Large intestine (tissue), 3 donors: ENCODE measurements around the gene REL. TPM values are rescaled to one million over a fixed set of nuclear protein-coding genes. Genes with fewer than 3 reads are reported as not detected.
"Not testable (repeated sequence)": the region's sequence is repeated elsewhere in the genome, so short reads cannot be mapped to it uniquely, and the experiment has no call there.

Experiments
- DNase-seq, 2 donors: peaks; one replicate each; pipeline versions ENCODE4 v3.0.0 to v3.0.0-alpha.2; 2013
- H3K27ac ChIP-seq: one replicate; pipeline ENCODE4 v1.5.1; 2013; ENCODE audit warnings: low read length
- H3K27me3 ChIP-seq: 2 replicates; pipeline ENCODE4 v1.6.1; 2013; ENCODE audit warnings: low read length; ENCODE audit not compliant: control insufficient read depth, insufficient read depth
- H3K36me3 ChIP-seq: 2 replicates; pipeline ENCODE4 v1.6.1; 2013; ENCODE audit warnings: low read length; ENCODE audit not compliant: control insufficient read depth, insufficient read depth
- H3K4me1 ChIP-seq: one replicate; pipeline ENCODE4 v1.6.1; 2013; ENCODE audit warnings: low read length; ENCODE audit not compliant: control insufficient read depth, insufficient read depth
- H3K4me3 ChIP-seq: one replicate; pipeline ENCODE4 v1.5.1; 2013; ENCODE audit warnings: low read length
- H3K9me3 ChIP-seq: one replicate; pipeline ENCODE4 v1.6.1; 2013; ENCODE audit warnings: mild to moderate bottlenecking, low read depth, low read length, moderate library complexity; ENCODE audit not compliant: control insufficient read depth
- WGBS: methylation state at CpG from one replicate; pipeline ENCODE4 v1.1.5; 2013; ENCODE audit warnings: low lambda C conversion rate; ENCODE audit not compliant: insufficient coverage; 5-methylcytosine and 5-hydroxymethylcytosine counted together
- polyA plus RNA-seq: library from polyadenylated mRNA; unstranded; fragments of 120-200 nt; gene quantifications from one replicate; pipeline ENCODE4 v1.2.1, GENCODE V29; 2013

Gene REL
- polyA plus RNA-seq, 1 donor: 11.2 TPM

DNA sequence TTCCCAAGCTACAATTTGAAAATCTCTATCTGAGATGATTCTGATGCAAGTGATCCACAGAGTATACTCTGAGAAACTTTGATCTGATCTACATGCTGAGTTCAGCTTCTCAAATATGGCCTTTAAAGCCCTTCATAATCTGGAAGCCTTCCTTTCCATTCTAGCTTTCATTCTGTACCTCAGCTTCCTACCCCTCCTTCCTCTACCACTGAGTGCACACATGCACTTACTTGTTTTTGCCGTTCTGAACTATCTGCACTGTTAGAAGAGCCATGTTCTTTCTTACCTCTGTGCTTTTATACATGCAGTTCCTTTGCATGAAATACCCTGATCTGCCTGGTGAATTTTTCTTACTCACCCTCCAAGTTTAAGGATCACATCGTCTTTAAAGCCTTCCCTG lies 25.0 kb downstream of the REL start:
- no peak for DNase-seq
- H3K9me3 ChIP-seq: no peaks in the 10 kb centered on the region
- no peak overlapping the region for H3K27ac ChIP-seq
- H3K4me1 ChIP-seq: no peaks in the 10 kb centered on the region
- H3K36me3 ChIP-seq: peaks cover 30% of the 10 kb centered on the region
- H3K4me3 ChIP-seq: no peak overlapping the region
- no peaks in the 10 kb centered on the region for H3K27me3 ChIP-seq
- WGBS: 86% methylated on average over 1 of the region's 2 CpGs

DNA sequence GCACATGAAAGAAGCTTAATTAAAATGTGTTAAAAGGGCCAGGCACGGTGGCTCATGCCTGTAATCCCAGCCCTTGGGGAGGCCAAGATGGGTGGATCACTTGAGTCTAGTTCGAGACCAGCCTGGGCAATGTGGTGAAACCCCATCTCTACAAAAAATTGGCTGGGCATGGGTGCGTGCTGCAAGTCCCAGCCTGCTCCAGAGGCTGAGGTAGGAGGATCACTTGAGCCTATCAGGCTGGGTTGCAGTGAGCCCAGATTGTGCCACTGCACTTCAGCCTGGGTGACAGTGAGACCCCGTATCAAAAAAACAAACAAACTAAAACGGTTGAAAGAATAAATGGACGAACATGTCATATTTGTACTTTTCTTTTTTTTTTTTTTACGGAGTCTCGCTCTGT lies 26.0 kb downstream of the REL start:
- Histone ChIP-seq H3K4me3 (no peak overlapping the region), H3K4me1 (no peaks in the 10 kb centered on the region), H3K27ac (no peak overlapping the region), H3K27me3 (no peaks in the 10 kb centered on the region), H3K9me3 (no peaks in the 10 kb centered on the region), H3K36me3 (peaks cover 30% of the 10 kb centered on the region)
- WGBS: 83% methylated on average over 1 of the region's 8 CpGs
- DNase-seq: no peak

DNA sequence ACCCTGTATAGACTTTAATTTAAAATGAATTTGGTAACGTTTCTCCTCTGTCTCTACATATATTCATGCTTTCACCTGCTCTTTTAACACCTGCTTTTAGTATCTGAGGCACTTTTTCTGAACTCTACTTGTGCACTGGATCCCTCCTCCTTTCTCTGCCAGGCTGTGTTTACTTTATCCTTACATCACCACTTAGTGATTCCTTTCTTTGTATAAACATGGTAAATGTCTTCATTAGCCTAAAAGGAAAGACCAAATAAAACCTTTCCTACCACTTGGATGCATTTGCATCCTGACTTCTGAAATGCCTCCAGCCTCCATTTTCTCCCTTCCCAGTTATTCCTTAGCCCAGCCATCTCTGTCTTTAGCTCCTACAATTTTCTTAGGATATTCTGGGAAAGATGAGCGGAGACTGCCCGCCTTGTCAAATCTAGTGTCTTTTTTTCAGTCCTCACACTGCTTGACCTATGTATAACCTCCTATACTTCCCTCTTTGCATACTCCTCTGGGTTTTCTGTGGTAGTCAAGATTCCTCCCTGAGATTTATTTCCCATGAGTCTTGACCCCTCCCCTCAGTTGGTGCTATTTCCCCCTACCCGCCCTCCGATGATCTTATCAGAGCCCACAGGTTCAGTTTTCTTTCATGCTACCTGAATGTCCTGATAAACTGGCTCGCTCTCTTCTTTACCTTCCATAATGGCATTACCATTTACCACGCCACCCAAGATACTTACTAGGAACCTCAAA lies 44.8 kb downstream of the REL start:
- H3K9me3 ChIP-seq: no peaks in the 10 kb centered on the region
- no peak for DNase-seq
- 59% methylated on average over 5 of the region's 7 CpGs for WGBS
- peaks cover 28% of the 10 kb centered on the region for H3K36me3 ChIP-seq
- H3K27me3 ChIP-seq: no peaks in the 10 kb centered on the region
- no peaks in the 10 kb centered on the region for H3K4me1 ChIP-seq
- H3K27ac ChIP-seq: no peak overlapping the region
- no peak overlapping the region for H3K4me3 ChIP-seq

DNA sequence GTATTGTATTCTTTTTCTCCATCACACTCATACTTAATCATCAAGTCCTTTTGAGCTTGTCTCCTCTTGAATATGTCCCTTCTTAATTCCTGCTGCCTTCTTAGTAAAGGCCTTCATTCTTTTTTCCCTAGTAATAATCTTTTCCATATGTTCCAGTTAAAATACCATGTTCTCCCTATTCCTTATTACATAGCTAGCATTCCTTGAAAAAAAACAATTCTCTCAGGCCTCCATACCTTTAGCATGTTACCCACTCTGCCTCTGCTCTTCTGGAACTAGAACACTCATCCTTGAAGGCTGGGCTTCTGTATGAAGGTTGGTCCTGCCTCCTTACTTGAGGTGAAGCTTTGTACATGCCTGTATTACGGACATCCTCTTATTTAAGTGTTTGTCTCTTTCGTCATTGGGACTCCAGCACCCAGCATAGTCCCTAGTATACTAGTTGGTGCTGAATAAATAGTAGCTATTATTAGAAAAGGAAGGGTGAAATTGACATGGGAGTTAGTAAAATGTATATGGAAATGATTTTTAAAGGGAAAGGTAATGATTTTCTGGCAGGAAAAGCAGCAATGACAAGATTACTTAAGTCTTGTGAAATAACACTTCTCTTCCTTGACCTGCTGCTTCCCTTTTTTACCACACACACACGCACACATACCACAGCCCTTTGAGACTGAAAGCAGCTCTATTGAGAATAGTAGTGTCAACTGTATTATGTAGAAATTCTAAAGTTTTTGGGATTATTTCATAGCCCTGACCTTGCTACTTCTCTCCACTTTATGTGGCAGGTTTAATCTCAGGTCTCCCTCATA lies 45.6 kb downstream of the REL start:
- no peaks in the 10 kb centered on the region for H3K27me3 ChIP-seq
- no peaks in the 10 kb centered on the region for H3K9me3 ChIP-seq
- H3K27ac ChIP-seq: no peak overlapping the region
- H3K4me1 ChIP-seq: no peaks in the 10 kb centered on the region
- peaks cover 27% of the 10 kb centered on the region for H3K36me3 ChIP-seq
- H3K4me3 ChIP-seq: no peak overlapping the region
- WGBS: 83% methylated on average over 1 of the region's 3 CpGs
- no peak for DNase-seq

DNA sequence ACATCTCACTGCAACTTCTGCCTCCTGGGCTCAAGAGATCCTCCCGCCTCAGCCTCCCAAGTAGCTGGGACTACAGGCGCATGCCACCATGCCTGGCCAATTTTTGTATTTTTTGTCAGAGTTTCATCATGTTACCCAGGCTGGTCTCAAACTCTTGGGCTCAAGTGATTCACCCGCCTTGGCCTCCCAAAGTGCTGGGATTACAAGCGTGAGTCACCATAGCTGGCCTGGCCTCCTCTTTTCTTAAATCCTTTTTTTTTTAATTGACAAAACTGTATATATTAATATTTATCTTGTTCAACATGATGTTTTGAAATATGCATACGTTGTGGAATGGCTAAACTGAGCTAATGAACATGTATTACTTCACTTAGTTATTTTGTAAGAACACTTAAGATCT lies 50.7 kb downstream of the REL start:
- not testable (repeated sequence) for DNase-seq, H3K4me3 ChIP-seq, H3K36me3 ChIP-seq, H3K4me1 ChIP-seq, H3K9me3 ChIP-seq, H3K27me3 ChIP-seq, H3K27ac ChIP-seq
- WGBS: 100% methylated on average over 1 of the region's 5 CpGs

GRCh38 chr2:60932954-60933353 lies 51.6 kb downstream of the REL start:
- H3K27ac ChIP-seq: no peak overlapping the region
- H3K4me1 ChIP-seq: no peaks in the 10 kb centered on the region
- DNase-seq: no peak
- H3K27me3 ChIP-seq: no peaks in the 10 kb centered on the region
- no peaks in the 10 kb centered on the region for H3K9me3 ChIP-seq
- H3K36me3 ChIP-seq: peaks cover 7% of the 10 kb centered on the region
- 80% methylated on average over 1 of the region's 3 CpGs for WGBS
- H3K4me3 ChIP-seq: no peak overlapping the region

GRCh38 chr2:60934165-60934722 lies 52.9 kb downstream of the REL start:
- Histone ChIP-seq H3K9me3 (no peaks in the 10 kb centered on the region), H3K27ac (no peak overlapping the region), H3K4me3 (no peak overlapping the region), H3K36me3 (peaks cover 13% of the 10 kb centered on the region), H3K27me3 (no peaks in the 10 kb centered on the region), H3K4me1 (no peaks in the 10 kb centered on the region)
- 80% methylated on average over 1 of the region's 2 CpGs for WGBS
- DNase-seq: no peak

DNA sequence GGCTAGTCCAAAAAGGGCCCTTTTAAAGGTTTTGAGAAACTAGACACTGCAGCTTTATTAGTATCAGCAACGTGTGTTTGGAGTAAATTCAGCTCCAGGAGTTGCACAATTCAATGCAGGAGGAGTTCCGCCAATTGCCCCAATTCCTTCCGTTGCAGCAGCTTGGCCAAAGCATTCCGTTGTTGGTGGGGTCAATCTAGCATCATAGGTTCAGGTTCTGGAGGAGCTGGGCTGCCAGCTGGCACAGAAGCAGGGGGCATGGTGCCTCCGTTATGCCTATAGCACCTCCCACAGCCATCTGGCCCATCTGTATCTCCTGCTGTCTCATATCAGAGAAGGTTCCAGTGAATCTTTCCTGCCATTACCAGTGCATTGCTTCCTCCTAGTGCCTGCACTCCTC lies 55.4 kb downstream of the REL start:
- no peaks in the 10 kb centered on the region for H3K4me1 ChIP-seq
- peaks cover 12% of the 10 kb centered on the region for H3K36me3 ChIP-seq
- no peaks in the 10 kb centered on the region for H3K9me3 ChIP-seq

DNA sequence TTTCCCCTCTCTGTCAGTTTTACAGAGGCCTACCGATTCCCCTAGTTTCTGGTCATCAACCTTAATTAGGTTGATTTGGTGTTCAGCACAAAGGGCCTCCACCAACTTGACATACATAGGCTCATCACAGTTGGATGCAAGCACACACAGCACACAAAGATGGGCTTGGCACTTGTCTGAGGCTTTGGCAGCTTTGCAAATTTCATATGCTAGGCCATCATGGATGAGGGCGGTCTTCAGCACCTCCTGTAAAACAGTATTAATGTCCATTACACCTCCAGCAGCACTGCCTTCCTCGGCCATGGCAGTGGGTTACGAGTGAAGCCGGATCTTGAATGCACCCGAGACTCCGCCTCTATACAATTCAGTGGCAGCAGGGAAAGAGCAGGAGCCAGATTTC lies 56.9 kb downstream of the REL start:
- WGBS: 90% methylated on average over 2 of the region's 7 CpGs
- Histone ChIP-seq H3K4me3 (no peak overlapping the region), H3K9me3 (no peaks in the 10 kb centered on the region), H3K36me3 (peaks cover 11% of the 10 kb centered on the region), H3K27ac (no peak overlapping the region), H3K4me1 (no peaks in the 10 kb centered on the region), H3K27me3 (no peaks in the 10 kb centered on the region)
- DNase-seq: no peak

More for the DNA sequence above, 55.4 kb downstream of the REL start:
- no peak overlapping the region for H3K4me3 ChIP-seq
- no peaks in the 10 kb centered on the region for H3K27me3 ChIP-seq
- no peak overlapping the region for H3K27ac ChIP-seq
- WGBS: no CpG with 5 or more reads among the region's 5 CpGs
- DNase-seq: no peak

- Histone ChIP-seq H3K36me3 (peaks cover 18% of the 10 kb centered on the region), H3K27ac (no peak overlapping the region), H3K4me1 (no peaks in the 10 kb centered on the region), H3K27me3 (no peaks in the 10 kb centered on the region), H3K4me3 (no peak overlapping the region), H3K9me3 (no peaks in the 10 kb centered on the region)
- no peak for DNase-seq
- 100% methylated on average over 1 of the region's 2 CpGs for WGBS
Measured at GRCh38 chr2:60939622-60940021, 58.2 kb downstream of the REL start.
